Measurements from ENCODE around the gene PBXIP1. TPM values are rescaled to one million over a fixed set of nuclear protein-coding genes. Genes with fewer than 3 reads are reported as not detected.

The PBXIP1 gene
- total and polyA plus RNA-seq, 2 donors from 2014 or later = 83.9 to 115 TPM

- H3K9me3 ChIP-seq (ENCODE audit: control insufficient read depth in 2 of 3, insufficient read depth in 1 of 3, low read length in 3 of 3) = no peaks in the 10 kb centered on the region
- peak overlapping the region in 2 of 3 donors; percentile 84 to 99 for H3K9ac ChIP-seq (ENCODE audit: low read length in 3 of 3)
- H3K4me1 ChIP-seq (ENCODE audit: control insufficient read depth in 2 of 3, insufficient read depth in 2 of 3, low read depth in 1 of 3, low read length in 3 of 3) = peaks cover 2 to 44% (median 35%) of the 10 kb centered on the region in 3 donors
- TF ChIP-seq, protein P1, sequence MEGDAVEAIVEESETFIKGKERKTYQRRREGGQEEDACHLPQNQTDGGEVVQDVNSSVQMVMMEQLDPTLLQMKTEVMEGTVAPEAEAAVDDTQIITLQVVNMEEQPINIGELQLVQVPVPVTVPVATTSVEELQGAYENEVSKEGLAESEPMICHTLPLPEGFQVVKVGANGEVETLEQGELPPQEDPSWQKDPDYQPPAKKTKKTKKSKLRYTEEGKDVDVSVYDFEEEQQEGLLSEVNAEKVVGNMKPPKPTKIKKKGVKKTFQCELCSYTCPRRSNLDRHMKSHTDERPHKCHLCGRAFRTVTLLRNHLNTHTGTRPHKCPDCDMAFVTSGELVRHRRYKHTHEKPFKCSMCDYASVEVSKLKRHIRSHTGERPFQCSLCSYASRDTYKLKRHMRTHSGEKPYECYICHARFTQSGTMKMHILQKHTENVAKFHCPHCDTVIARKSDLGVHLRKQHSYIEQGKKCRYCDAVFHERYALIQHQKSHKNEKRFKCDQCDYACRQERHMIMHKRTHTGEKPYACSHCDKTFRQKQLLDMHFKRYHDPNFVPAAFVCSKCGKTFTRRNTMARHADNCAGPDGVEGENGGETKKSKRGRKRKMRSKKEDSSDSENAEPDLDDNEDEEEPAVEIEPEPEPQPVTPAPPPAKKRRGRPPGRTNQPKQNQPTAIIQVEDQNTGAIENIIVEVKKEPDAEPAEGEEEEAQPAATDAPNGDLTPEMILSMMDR (IDR thresholded peaks at IDR 0.05; ENCODE audit: borderline replicate concordance, extremely low read depth, insufficient read depth) = no peak
- intact Hi-C loops (cut with DNase I) = no loop called here
- H3K36me3 ChIP-seq (ENCODE audit: control insufficient read depth in 2 of 3, insufficient read depth in 3 of 3, low read length in 3 of 3) = no peaks in the 10 kb centered on the region
- peak overlapping the region; percentile 42 to 99 (median 80) for H3K4me3 ChIP-seq (ENCODE audit: low read length in 3 of 3)
- H3K27me3 ChIP-seq (ENCODE audit: control insufficient read depth, insufficient read depth, low read length) = no peaks in the 10 kb centered on the region
- H3K27ac ChIP-seq (ENCODE audit: low read depth in 2 of 2, low read length in 2 of 2) = peak overlapping the region; percentile 96 to 97
- DNase-seq (no peak), FAIRE-seq (no peak)
These were observed 48.6 kb upstream of the PBXIP1 start for GRCh38 chr1:155004352-155005075.

DNA sequence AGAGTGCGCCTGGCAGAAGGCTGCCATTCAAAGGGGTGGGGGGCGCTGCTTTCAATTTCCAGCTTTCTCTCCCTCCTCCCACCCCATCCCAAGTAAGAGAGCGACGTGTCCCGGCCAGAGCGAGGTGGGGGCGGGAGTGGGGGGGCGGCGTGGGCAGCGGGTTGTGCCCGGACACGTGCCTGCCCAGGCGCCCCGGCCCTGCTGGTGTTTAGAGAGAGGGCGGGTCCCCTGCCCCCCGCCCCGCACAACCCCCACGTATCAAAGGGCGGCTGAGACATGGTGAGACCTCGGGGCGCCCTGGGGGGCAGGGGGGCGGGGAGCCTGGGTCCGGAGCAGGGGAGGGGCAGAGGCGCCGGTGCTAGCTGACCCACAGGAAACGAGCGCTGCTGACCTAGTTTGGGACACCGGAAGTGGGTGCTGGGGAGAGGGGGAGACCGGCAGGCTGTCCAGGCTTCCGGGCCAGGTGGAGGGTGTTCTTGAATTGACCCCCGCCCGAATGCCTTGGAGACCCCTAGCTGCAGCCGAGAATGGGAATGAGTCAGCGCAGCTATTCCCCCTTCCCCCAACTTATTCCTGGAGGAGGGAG, 48.0 kb upstream of the PBXIP1 start:
- TF ChIP-seq, protein P1 (IDR thresholded peaks at IDR 0.05; ENCODE audit: borderline replicate concordance, extremely low read depth, insufficient read depth) = no peak
- peak overlapping the region; percentile 96 to 97 for H3K27ac ChIP-seq (ENCODE audit: low read depth in 2 of 2, low read length in 2 of 2)
- H3K4me1 ChIP-seq (ENCODE audit: control insufficient read depth in 2 of 3, insufficient read depth in 2 of 3, low read depth in 1 of 3, low read length in 3 of 3) = peaks cover 2 to 47% (median 36%) of the 10 kb centered on the region in 3 donors
- H3K4me3 ChIP-seq (ENCODE audit: low read length in 3 of 3) = peak overlapping the region; percentile 82 to 99 (median 90)
- peak; percentile 51 to 91 (median 79) for DNase-seq
- intact Hi-C loops (cut with DNase I) = no loop called here
- peak overlapping the region; percentile 38 to 99 (median 84) for H3K9ac ChIP-seq (ENCODE audit: low read length in 3 of 3)
- H3K36me3 ChIP-seq (ENCODE audit: control insufficient read depth in 2 of 3, insufficient read depth in 3 of 3, low read length in 3 of 3) = no peaks in the 10 kb centered on the region
- H3K27me3 ChIP-seq (ENCODE audit: control insufficient read depth, insufficient read depth, low read length) = no peaks in the 10 kb centered on the region
- no peaks in the 10 kb centered on the region for H3K9me3 ChIP-seq (ENCODE audit: control insufficient read depth in 2 of 3, insufficient read depth in 1 of 3, low read length in 3 of 3)
- no peak for FAIRE-seq

- intact Hi-C loops (cut with DNase I) = no loop called here
- H3K9me3 ChIP-seq (ENCODE audit: control insufficient read depth in 2 of 3, insufficient read depth in 1 of 3, low read length in 3 of 3) = no peaks in the 10 kb centered on the region
- FAIRE-seq = no peak
- TF ChIP-seq, protein P1 (IDR thresholded peaks at IDR 0.05; ENCODE audit: borderline replicate concordance, extremely low read depth, insufficient read depth) = no peak
- H3K9ac ChIP-seq (ENCODE audit: low read length in 3 of 3) = peak overlapping the region; percentile 66 to 99 (median 76)
- no peaks in the 10 kb centered on the region for H3K36me3 ChIP-seq (ENCODE audit: control insufficient read depth in 2 of 3, insufficient read depth in 3 of 3, low read length in 3 of 3)
- no peaks in the 10 kb centered on the region for H3K27me3 ChIP-seq (ENCODE audit: control insufficient read depth, insufficient read depth, low read length)
- H3K4me3 ChIP-seq (ENCODE audit: low read length in 3 of 3) = peak overlapping the region; percentile 82 to 99 (median 90)
- peak overlapping the region; percentile 96 to 97 for H3K27ac ChIP-seq (ENCODE audit: low read depth in 2 of 2, low read length in 2 of 2)
- H3K4me1 ChIP-seq (ENCODE audit: control insufficient read depth in 2 of 3, insufficient read depth in 2 of 3, low read depth in 1 of 3, low read length in 3 of 3) = peaks cover 2 to 45% (median 34%) of the 10 kb centered on the region in 3 donors
- DNase-seq = peak in 4 of 5 donors; percentile 46 to 73 (median 61)
These were observed 47.4 kb upstream of the PBXIP1 start for GRCh38 chr1:155003227-155003765.
